ENCODE data around the gene TCF3.

GRCh38 chr19:1591421-1592023, 60.9 kb downstream of the TCF3 start:
- no peak for TF ChIP-seq CTCF (IDR thresholded peaks at IDR 0.05)
- no peak for TF ChIP-seq EP300 (IDR thresholded peaks at IDR 0.05)
- TF ChIP-seq POLR2AphosphoS5 (IDR thresholded peaks at IDR 0.05): no peak
